Adrenal gland (tissue), 5 donors: Measurements from ENCODE around the gene PSMD13.

Experiments
- CTCF ChIP-seq, 6 experiments: fragments of 450-650 bp in 4 of 6; fragments of 200-600 bp in 2 of 6; sonication (generic) in 1 of 6; IDR thresholded peaks; 1 replicate in 5 of 6; 2 replicates in 1 of 6; pipeline versions ENCODE4 v1.5.1 to v1.8.0; 2016 to 2021; ENCODE audit warnings: antibody characterized with exemption in 6 of 6, mild to moderate bottlenecking in 2 of 6, moderate library complexity in 1 of 6
- POLR2A ChIP-seq, 2 donors: fragments of 450-650 bp; IDR thresholded peaks; one replicate each; pipeline ENCODE4 v1.6.1; 2017; ENCODE audit warnings: antibody characterized with exemption in 2 of 2, mild to moderate bottlenecking in 2 of 2, moderate library complexity in 1 of 2
- donor health status: DM: no; HTN: no; CAD: no.

DNA sequence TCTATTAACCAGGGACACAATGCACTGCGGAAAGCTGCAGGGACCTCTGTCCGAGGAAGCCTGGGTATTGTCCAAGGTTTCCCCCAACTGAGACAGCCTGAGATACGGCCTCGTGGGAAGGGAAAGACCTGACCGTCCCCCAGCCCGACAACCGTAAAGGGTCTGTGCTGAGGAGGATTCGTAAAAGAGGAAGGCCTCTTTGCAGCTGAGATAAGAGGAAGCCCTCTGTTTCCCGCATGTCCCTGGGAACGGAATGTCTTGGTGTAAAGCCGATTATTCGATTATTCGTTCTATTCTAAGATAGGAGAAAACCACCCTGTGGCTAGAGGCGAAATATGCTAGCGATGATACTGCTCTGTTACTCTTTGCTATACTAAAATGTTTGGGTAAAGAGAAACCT lies 34.8 kb upstream of the PSMD13 start:
- TF ChIP-seq CTCF (IDR thresholded peaks at IDR 0.05) (no peak), POLR2A (IDR thresholded peaks at IDR 0.05) (no peak)
